Erythroblast (primary cell): ENCODE results near the gene ARID1B.

Source experiments
- DNase-seq, 2 experiments: peaks; one replicate each; lab custom pipeline; 2025; lab: John Stamatoyannopoulos, UW
- GATA1 ChIP-seq: IDR thresholded peaks from 2 replicates; pipeline ENCODE4 v1.6.1; 2011; ENCODE audit warnings: low read depth, mild to moderate bottlenecking, control low read depth, low read length, moderate library complexity
- POLR2A ChIP-seq: IDR thresholded peaks from 2 replicates; pipeline ENCODE4 v1.6.1; 2011; ENCODE audit warnings: mild to moderate bottlenecking, low read length

ARID1B gene

GRCh38 chr6:157229713-157230112, 452.5 kb downstream of the ARID1B start:
- DNase-seq: no peak
- TF ChIP-seq POLR2A: no peak
- no peak for TF ChIP-seq GATA1

DNA sequence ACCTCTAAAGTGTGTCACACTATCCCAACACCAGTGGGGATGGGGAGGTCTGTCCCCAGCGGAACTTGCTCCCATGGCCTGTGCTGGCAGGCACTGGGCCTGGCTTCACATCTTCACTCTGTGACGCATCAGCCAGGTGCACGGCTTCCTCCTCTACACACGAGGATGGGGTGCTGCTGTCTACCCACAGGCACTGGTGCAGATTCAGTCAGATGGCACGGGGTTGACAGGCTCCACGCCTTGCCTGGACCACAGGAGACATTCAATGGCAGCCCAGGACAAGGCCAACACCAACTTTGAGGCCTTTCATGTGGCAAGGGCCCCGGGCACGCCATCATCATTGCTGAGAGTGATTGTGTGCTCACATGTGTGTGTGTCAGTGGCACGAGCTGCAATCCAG, 453.7 kb downstream of the ARID1B start:
- TF ChIP-seq POLR2A: no peak
- no peak for TF ChIP-seq GATA1
- DNase-seq: no peak

GRCh38 chr6:157232161-157232895, 455.1 kb downstream of the ARID1B start:
- no peak for DNase-seq
- TF ChIP-seq GATA1 (no peak), POLR2A (no peak)

DNA sequence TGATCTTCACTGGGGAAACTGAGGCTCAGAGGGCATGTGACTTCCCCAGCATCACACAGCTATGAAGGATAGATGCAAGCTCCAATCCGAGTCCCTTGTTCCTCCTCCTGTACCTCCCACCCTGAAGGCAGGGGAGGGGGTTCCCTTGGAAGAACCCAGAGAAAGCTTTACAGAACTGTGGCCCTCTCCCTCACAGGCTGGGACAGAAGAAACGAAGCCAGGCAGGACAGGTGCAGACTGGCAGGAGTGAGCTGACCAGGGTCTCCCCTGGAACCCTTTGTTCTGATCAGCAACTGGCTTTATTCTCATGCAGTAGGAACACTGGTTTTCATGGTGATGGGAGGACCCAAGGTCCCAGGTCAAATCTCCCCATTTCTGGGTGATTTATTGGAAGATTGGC, 456.0 kb downstream of the ARID1B start:
- TF ChIP-seq POLR2A (no peak), GATA1 (no peak)
- no peak for DNase-seq

- TF ChIP-seq POLR2A (no peak), GATA1 (no peak)
- no peak for DNase-seq
These were observed 456.5 kb downstream of the ARID1B start for GRCh38 chr6:157233686-157234085.

- DNase-seq: peak; percentile 50 to 57
- TF ChIP-seq POLR2A (no peak), GATA1 (no peak)
These were observed 458.4 kb downstream of the ARID1B start for GRCh38 chr6:157235600-157236039.

- DNase-seq: no peak
These were observed 459.0 kb downstream of the ARID1B start for GRCh38 chr6:157236040-157236725.

GRCh38 chr6:157238346-157238745, 461.2 kb downstream of the ARID1B start:
- TF ChIP-seq POLR2A: no peak
- no peak for TF ChIP-seq GATA1
- no peak for DNase-seq

More at GRCh38 chr6:157236040-157236725, 459.0 kb downstream of the ARID1B start:
- no peak for TF ChIP-seq GATA1
- TF ChIP-seq POLR2A: no peak

DNA sequence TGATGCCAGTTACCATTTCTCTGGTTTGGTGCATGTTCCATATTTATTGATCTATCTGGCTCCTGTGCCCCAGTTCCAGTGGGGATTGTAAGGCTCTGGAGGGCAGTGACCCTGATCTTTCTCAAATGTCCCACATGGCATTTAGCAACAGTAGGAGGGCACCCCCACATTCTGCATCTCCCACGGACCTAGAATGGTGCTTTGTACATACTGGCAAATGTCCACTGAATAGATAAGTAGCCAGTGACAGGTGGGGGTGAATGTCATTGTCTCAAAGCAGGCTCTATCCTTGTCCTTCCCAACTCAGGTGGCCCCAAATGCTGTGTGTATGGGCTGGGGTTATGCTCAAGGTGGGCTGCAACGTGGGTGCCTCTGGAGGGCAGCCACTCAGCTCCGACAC, 462.0 kb downstream of the ARID1B start:
- TF ChIP-seq POLR2A: no peak
- no peak for TF ChIP-seq GATA1
- DNase-seq: no peak

GRCh38 chr6:157239671-157240058, 462.5 kb downstream of the ARID1B start:
- DNase-seq: no peak
- TF ChIP-seq GATA1 (no peak), POLR2A (no peak)

GRCh38 chr6:157240059-157240959, 463.1 kb downstream of the ARID1B start:
- TF ChIP-seq GATA1 (no peak), POLR2A (no peak)
- peak in 1 of 2 experiments; percentile 7 for DNase-seq

DNA sequence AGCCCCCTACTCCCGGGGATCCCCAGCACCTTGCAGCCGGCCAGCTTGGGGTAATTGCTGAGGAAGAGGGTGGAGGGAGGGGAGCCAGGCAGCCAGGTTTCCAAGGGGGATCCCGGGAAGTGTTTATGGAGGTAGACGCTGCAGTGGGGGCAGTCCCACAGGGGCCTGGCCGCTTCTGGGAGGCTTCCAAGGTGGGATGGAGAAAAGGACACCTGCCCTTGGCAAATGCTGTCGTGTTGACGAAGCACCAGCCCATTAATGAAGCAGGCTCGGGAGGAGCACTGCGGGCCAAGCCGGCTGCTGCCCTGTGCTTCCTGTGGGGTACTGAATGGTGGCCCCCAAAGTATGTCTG, 463.8 kb downstream of the ARID1B start:
- TF ChIP-seq POLR2A: no peak
- TF ChIP-seq GATA1: no peak
- DNase-seq: no peak

DNA sequence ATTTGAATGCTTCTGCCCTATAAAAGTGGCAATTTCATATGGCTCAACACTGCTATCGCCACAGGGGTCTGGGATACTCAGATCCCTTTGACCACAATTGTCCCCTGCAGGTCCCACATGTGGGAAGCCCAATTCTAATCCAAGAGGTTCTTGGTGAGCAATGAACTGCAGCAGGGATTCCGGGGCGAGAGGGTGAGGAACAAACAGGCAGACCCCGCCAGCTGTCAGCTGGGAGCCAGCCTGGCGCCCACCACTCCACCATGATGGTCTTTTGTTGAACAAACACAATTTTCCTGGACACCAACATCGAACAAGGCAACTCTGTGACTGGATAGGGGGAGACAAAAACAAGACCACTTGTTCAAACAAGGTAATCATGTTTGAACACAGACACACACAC, 465.6 kb downstream of the ARID1B start:
- DNase-seq: no peak
- no peak for TF ChIP-seq GATA1
- TF ChIP-seq POLR2A: no peak

DNA sequence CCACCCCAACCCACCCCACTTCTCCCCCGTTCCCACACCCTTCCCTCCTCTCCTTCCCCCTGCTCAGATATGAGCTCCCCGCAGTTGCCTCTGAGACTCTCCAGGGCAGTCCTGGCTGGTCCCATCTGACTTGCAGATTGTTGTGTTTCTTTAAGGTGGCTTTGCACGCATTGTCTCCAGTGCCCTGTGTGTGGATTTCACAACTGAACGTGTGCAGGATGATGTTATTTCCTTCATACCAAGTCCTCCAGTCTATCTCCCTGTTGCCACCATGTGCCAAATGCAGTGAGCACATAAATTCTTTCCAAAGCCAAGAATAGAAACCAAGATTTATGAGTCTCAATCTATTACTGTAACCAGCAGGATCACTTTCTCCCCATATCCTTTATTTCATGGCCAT, 467.0 kb downstream of the ARID1B start:
- DNase-seq: no peak
- no peak for TF ChIP-seq POLR2A
- no peak for TF ChIP-seq GATA1

- TF ChIP-seq GATA1 (no peak), POLR2A (no peak)
- no peak for DNase-seq
These were observed 467.6 kb downstream of the ARID1B start for GRCh38 chr6:157244780-157245179.
